Epithelial cell of proximal tubule (primary cell): ENCODE measurements around the gene CD3E. TPM values are rescaled to one million over a fixed set of nuclear protein-coding genes. Genes with fewer than 3 reads are reported as not detected.

ENCODE experiments used
- DNase-seq: peaks from one replicate; pipeline ENCODE4 v3.0.0-alpha.2; 2011; ENCODE audit warnings: low read depth
- H3K4me3 ChIP-seq: 2 replicates; pipeline ENCODE4 v1.5.1; 2011; ENCODE audit warnings: low read depth, mild to moderate bottlenecking, low read length
- CTCF ChIP-seq: conservative IDR thresholded peaks from 2 replicates; pipeline ENCODE4 v1.5.1; 2012; ENCODE audit warnings: low read depth, mild to moderate bottlenecking, low read length
- total RNA-seq: library from RNA; depleted of rRNA; stranded (reverse); fragments of >200 nt; gene quantifications from 2 replicates; pipeline ENCODE4 v1.2.3, GENCODE V29; 2015

CD3E gene
- total RNA-seq, 1 donor from 2014 or later: not detected

GRCh38 chr11:118339281-118339961, 34.9 kb downstream of the CD3E start:
- H3K4me3 ChIP-seq: no peak overlapping the region
- TF ChIP-seq CTCF: no peak
- DNase-seq: no peak

GRCh38 chr11:118340449-118340848, 35.9 kb downstream of the CD3E start:
- H3K4me3 ChIP-seq: no peak overlapping the region
- no peak for DNase-seq
- TF ChIP-seq CTCF: no peak

GRCh38 chr11:118341261-118341660, 36.7 kb downstream of the CD3E start:
- DNase-seq: no peak
- TF ChIP-seq CTCF: no peak
- no peak overlapping the region for H3K4me3 ChIP-seq

GRCh38 chr11:118341815-118342489, 37.4 kb downstream of the CD3E start:
- no peak for DNase-seq

GRCh38 chr11:118342503-118343161, 38.1 kb downstream of the CD3E start, which contains the start of gene CD3D:
Gene CD3D (minus strand): TSS chr11:118342705. CDS start chr11:118342607, 98 bp downstream.
- no peak for DNase-seq
- TF ChIP-seq CTCF: no peak
- no peak within 1 kb of the TSS for H3K4me3 ChIP-seq

More at GRCh38 chr11:118341815-118342489, 37.4 kb downstream of the CD3E start:
- no peak overlapping the region for H3K4me3 ChIP-seq
- TF ChIP-seq CTCF: no peak

- DNase-seq: no peak
- no peak overlapping the region for H3K4me3 ChIP-seq
- no peak for TF ChIP-seq CTCF
Observed at GRCh38 chr11:118343248-118343647, 38.7 kb downstream of the CD3E start.
